Measurements from ENCODE around the gene NIPA2. TPM values are rescaled to one million over a fixed set of nuclear protein-coding genes. Genes with fewer than 3 reads are reported as not detected.
"Not testable (repeated sequence)": the region's sequence is repeated elsewhere in the genome, so short reads cannot be mapped to it uniquely, and the experiment has no call there.

NIPA2 gene
- total RNA-seq, 4 donors from 2014 or later: 29.9 to 41.3 (median 34.5) TPM

GRCh38 chr15:22796079-22796478, 42.4 kb upstream of the NIPA2 start:
- H3K36me3 ChIP-seq: no peaks in the 10 kb centered on the region
- no peaks in the 10 kb centered on the region for H3K27me3 ChIP-seq
- TF ChIP-seq EP300 (IDR thresholded peaks at IDR 0.05) (no peak), POLR2AphosphoS5 (IDR thresholded peaks at IDR 0.05) (no peak), CTCF (IDR thresholded peaks at IDR 0.05) (no peak), POLR2A (IDR thresholded peaks at IDR 0.05; ENCODE audit: low read depth) (no peak)
- DNase-seq (ENCODE audit: extremely low spot score): no peak
- H3K27ac ChIP-seq (replicated peaks in 1 of 4): no peak overlapping the region
- H3K4me3 ChIP-seq: no peak overlapping the region
- no peaks in the 10 kb centered on the region for H3K9me3 ChIP-seq
- no peaks in the 10 kb centered on the region for H3K4me1 ChIP-seq
- intact Hi-C loops (cut with DNase I): no loop called here

GRCh38 chr15:22799902-22800301, 38.6 kb upstream of the NIPA2 start:
- Histone ChIP-seq H3K27ac (replicated peaks in 1 of 4) (no peak overlapping the region), H3K27me3 (no peaks in the 10 kb centered on the region), H3K4me3 (no peak overlapping the region), H3K36me3 (no peaks in the 10 kb centered on the region), H3K9me3 (no peaks in the 10 kb centered on the region), H3K4me1 (no peaks in the 10 kb centered on the region)
- DNase-seq (ENCODE audit: extremely low spot score): no peak
- 88% methylated on average over 2 of the region's 2 CpGs for WGBS
- intact Hi-C loops (cut with DNase I): no loop called here
- TF ChIP-seq POLR2AphosphoS5 (IDR thresholded peaks at IDR 0.05) (no peak), CTCF (IDR thresholded peaks at IDR 0.05) (no peak), EP300 (IDR thresholded peaks at IDR 0.05) (no peak), POLR2A (IDR thresholded peaks at IDR 0.05; ENCODE audit: low read depth) (no peak)

GRCh38 chr15:22803006-22803405, 35.5 kb upstream of the NIPA2 start:
- H3K27ac ChIP-seq (replicated peaks in 1 of 4); DNase-seq (ENCODE audit: extremely low spot score); H3K4me3 ChIP-seq; H3K36me3 ChIP-seq; H3K27me3 ChIP-seq; intact Hi-C loops (cut with DNase I); H3K9me3 ChIP-seq: not testable (repeated sequence)
- 96% methylated on average over 10 of the region's 10 CpGs for WGBS
- peaks cover 4 to 12% (median 6%) of the 10 kb centered on the region in 4 donors for H3K4me1 ChIP-seq

GRCh38 chr15:22806156-22806555, 32.3 kb upstream of the NIPA2 start:
- Histone ChIP-seq H3K27ac (replicated peaks in 1 of 4) (no peak overlapping the region), H3K36me3 (no peaks in the 10 kb centered on the region), H3K4me1 (peaks cover 4 to 12% (median 6%) of the 10 kb centered on the region in 4 donors), H3K27me3 (no peaks in the 10 kb centered on the region), H3K9me3 (no peaks in the 10 kb centered on the region), H3K4me3 (no peak overlapping the region)
- no peak for DNase-seq (ENCODE audit: extremely low spot score)
- WGBS: 84% methylated on average over 11 of the region's 11 CpGs
- intact Hi-C loops (cut with DNase I): no loop called here
- TF ChIP-seq EP300 (IDR thresholded peaks at IDR 0.05) (no peak), POLR2AphosphoS5 (IDR thresholded peaks at IDR 0.05) (no peak), POLR2A (IDR thresholded peaks at IDR 0.05; ENCODE audit: low read depth) (no peak), CTCF (IDR thresholded peaks at IDR 0.05) (no peak)

- 41% methylated on average over 2 of the region's 2 CpGs for WGBS
- no peak overlapping the region for H3K4me3 ChIP-seq
- DNase-seq (ENCODE audit: extremely low spot score): no peak
- peaks cover 0 to 3% (median 0%) of the 10 kb centered on the region in 4 donors for H3K36me3 ChIP-seq
- TF ChIP-seq CTCF (IDR thresholded peaks at IDR 0.05) (no peak), POLR2AphosphoS5 (IDR thresholded peaks at IDR 0.05) (no peak), POLR2A (IDR thresholded peaks at IDR 0.05; ENCODE audit: low read depth) (no peak), EP300 (IDR thresholded peaks at IDR 0.05) (no peak)
- H3K27ac ChIP-seq (replicated peaks in 1 of 4): no peak overlapping the region
- H3K27me3 ChIP-seq: no peaks in the 10 kb centered on the region
- peaks cover 4 to 12% (median 6%) of the 10 kb centered on the region in 4 donors for H3K4me1 ChIP-seq
- no peaks in the 10 kb centered on the region for H3K9me3 ChIP-seq
- intact Hi-C loops (cut with DNase I): no loop called here
Measured at GRCh38 chr15:22806664-22807063, 31.8 kb upstream of the NIPA2 start.

GRCh38 chr15:22807831-22808230, 30.6 kb upstream of the NIPA2 start:
- peaks cover 4 to 12% (median 6%) of the 10 kb centered on the region in 4 donors for H3K4me1 ChIP-seq
- H3K9me3 ChIP-seq; H3K27ac ChIP-seq (replicated peaks in 1 of 4); intact Hi-C loops (cut with DNase I); H3K27me3 ChIP-seq; H3K4me3 ChIP-seq; DNase-seq (ENCODE audit: extremely low spot score): not testable (repeated sequence)
- WGBS: 82% methylated on average over 9 of the region's 9 CpGs
- H3K36me3 ChIP-seq: peaks cover 0 to 12% (median 2%) of the 10 kb centered on the region in 4 donors
